Epithelial cell of esophagus (primary cell): ENCODE measurements around the gene NANOS2.
"Not testable (repeated sequence)": the region's sequence is repeated elsewhere in the genome, so short reads cannot be mapped to it uniquely, and the experiment has no call there.

ENCODE experiments used
- DNase-seq: peaks from one replicate; pipeline ENCODE4 v3.0.0; 2010; ENCODE audit warnings: low read depth
- H3K4me3 ChIP-seq: 2 replicates; pipeline ENCODE4 v1.5.1; 2011; ENCODE audit warnings: mild to moderate bottlenecking, low read length, control low read depth
- TF ChIP-seq, protein P1 (sequence below): IDR thresholded peaks from 2 replicates; pipeline ENCODE4 v1.5.1; 2011; ENCODE audit warnings: low read depth, mild to moderate bottlenecking, low read length, control low read depth, inconsistent platforms; ENCODE audit not compliant: insufficient read depth; ENCODE audit errors: missing control alignments

NANOS2 gene

DNA sequence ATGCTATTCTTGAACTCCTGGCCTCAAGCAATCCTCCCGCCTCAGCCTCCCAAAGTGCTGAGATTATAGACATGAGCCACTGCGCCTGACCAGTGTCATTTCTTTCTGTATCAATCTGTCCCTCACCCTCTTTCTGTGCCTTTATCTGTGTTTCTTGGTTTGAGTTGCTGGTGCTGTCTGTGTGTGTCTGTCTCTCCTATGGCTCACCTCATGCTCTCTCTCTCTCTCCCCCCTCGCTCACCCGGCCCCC is 38.5 kb downstream of the NANOS2 start:
- TF ChIP-seq, protein P1, sequence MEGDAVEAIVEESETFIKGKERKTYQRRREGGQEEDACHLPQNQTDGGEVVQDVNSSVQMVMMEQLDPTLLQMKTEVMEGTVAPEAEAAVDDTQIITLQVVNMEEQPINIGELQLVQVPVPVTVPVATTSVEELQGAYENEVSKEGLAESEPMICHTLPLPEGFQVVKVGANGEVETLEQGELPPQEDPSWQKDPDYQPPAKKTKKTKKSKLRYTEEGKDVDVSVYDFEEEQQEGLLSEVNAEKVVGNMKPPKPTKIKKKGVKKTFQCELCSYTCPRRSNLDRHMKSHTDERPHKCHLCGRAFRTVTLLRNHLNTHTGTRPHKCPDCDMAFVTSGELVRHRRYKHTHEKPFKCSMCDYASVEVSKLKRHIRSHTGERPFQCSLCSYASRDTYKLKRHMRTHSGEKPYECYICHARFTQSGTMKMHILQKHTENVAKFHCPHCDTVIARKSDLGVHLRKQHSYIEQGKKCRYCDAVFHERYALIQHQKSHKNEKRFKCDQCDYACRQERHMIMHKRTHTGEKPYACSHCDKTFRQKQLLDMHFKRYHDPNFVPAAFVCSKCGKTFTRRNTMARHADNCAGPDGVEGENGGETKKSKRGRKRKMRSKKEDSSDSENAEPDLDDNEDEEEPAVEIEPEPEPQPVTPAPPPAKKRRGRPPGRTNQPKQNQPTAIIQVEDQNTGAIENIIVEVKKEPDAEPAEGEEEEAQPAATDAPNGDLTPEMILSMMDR: no peak
- no peak overlapping the region for H3K4me3 ChIP-seq
- DNase-seq: no peak

DNA sequence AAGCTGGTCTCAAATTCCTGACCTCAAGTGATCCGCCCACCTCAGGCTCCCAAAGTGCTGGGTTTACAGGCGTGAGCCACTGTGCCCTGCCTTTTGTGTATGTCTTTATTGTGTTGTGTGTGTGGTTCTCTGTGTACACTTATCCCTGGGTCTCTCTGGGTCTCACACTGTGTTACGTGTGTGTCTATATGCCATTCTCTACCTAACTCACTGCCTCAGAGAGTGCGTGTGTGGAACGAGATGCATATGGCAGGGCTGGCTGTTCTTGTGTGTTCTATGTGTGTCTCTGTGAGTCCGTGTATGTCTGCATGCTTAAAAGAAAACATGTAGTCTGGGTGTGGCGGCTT is 40.0 kb downstream of the NANOS2 start:
- DNase-seq: no peak
- no peak overlapping the region for H3K4me3 ChIP-seq
- TF ChIP-seq, protein P1: no peak

DNA sequence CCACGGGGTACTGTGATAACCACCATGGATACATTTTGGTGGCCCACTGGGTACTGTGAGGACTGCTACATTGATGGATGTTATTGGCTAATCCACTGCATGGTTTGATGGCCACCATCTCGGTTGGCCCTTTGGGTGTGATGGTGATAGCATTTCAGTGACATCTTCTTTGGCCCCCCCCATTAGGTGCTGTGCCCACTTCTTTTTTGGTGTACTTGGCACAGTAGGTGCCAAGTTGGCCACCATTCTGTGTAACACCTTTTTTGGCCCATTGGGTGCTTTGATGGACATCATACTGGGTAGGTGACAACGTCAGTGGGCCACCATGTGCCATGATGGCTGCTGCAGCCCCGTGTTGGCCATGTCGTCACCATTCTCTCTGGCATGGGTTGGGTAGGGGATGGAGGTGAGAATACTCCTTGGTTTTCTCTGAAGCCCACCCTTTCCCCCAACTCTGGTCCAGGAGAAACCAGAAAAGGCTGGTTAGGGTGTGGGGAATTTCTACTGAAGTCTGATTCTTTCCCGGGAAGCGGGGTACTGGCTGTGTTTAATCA is 41.3 kb downstream of the NANOS2 start:
- H3K4me3 ChIP-seq: no peak overlapping the region
- no peak for DNase-seq
- TF ChIP-seq, protein P1: no peak

GRCh38 chr19:45872095-45872919 is 42.3 kb downstream of the NANOS2 start:
- DNase-seq: no peak
- TF ChIP-seq, protein P1: no peak
- no peak overlapping the region for H3K4me3 ChIP-seq

DNA sequence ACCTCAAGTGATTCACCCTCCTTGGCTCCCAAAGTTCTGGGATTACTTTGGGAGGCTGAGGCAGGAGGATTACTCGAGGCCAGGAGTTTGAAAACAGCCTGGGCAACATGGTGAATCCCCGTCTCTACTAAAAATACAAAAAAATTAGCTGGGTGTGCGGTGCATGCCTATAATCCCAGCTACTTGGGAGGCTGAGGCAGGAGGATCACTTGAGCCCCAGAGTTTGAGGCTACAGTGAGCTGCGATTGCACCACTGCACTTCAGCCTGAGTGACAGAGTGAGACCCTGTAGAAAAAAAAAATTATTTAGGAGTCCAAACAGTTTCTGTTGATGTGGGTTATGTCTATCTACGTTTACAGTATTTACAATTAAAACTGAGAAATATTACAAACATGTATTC is 43.8 kb downstream of the NANOS2 start:
- TF ChIP-seq, protein P1: no peak
- no peak for DNase-seq
- no peak overlapping the region for H3K4me3 ChIP-seq

- DNase-seq: not testable (repeated sequence)
These were observed 47.3 kb downstream of the NANOS2 start for GRCh38 chr19:45867241-45867640.

GRCh38 chr19:45866400-45867176 is 48.0 kb downstream of the NANOS2 start:
- DNase-seq: no peak
- TF ChIP-seq, protein P1: no peak
- no peak overlapping the region for H3K4me3 ChIP-seq

More at GRCh38 chr19:45867241-45867640, 47.3 kb downstream of the NANOS2 start:
- H3K4me3 ChIP-seq: not testable (repeated sequence)
